GM19468 (cell line): ENCODE data around the gene FCER1G.

Source experiments
- ATAC-seq: cut with Tn5 transposase; IDR thresholded peaks from one replicate; pipeline ENCODE4 v1.9.1; 2021; ENCODE audit warnings: mild to moderate bottlenecking, moderate library complexity, moderate number of reproducible peaks; ENCODE audit not compliant: unreplicated experiment; ENCODE audit errors: extremely low read depth

Gene FCER1G

DNA sequence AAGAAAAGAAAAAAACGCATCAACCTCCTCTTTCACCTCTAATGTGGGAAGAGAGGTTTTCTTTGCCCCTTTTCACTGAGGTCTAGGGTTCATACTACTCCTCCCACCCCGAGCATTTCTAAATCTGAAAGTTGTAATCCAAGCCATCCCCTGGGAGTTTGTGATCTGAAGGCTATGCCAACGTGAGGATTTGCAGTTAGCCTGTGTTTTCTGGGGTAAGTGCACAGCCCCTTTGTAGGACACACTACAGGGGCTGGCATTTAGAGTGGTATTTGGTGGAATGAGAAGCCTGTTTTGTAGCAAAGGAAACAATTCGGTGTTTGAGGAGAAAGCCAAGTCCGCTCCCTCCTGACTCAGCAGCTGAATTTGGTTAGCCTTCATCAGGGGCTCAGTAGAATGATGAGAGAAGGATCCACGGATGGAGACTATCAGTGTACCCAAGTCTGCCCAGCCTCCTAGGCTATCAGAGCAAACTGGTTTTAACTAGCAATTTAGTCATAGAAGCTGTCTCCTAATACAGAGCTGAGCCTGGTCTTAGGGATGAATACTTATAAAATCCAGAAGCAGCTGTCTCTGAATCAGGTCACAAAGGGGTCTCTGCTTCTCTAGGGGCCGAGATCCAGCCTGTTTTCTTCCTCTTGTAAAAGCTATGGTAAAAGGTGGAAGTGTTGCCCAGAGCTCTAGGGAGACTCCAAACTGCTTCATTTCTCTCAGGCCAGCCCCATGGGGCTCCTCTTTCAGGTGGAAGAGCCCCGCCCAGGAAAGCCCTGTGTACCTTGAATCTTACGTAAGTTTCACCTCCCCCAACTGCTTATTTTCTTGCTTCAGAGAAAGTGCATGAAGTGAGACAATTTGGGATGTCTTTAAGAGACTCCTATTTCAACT, 45.5 kb downstream of the FCER1G start:
- ATAC-seq, result no peak

DNA sequence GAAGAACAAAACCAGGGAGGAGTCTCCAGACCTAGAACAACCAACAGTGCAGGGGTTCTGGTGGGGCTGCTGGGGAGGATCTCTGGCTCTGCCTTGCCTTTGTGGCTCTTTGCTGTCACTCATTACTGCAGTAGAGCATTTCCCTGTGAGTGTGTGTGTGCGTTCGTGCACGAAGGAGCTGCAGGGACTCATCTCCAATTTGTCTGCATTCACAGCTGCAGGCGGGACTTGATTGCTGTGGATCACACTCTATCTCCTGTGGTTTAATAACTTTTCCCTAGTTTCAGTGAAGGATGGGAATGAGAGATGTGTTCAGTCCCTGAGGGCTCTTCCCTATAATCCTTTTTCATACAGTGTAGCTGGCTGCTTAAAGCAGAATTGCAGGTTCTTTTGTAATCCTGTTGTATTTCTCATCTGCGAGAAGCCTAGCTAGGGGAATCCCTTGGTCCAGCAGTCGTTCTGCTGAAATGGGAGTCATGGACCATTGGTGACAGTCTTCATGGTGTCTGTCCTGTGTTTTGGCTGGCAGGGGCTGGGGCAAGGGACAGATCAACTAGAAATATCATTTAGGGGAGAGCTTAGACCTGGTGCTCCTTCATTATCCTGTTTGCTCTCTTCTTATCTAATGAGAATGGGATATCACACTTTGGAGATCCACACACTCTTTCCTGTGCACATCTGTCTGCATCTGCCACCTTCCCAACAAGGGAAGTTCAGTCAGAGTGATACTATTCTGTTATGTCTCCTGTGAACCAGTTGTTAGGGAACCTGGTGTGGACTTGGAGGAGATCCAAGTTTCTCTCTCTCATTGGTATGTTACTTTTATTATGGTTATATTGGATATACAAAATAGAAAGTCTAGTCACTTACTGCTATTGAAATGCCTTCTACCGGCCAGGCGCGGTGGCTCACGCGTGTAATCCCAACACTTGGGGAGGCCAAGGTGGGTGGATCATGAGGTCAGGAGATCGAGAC, 46.5 kb downstream of the FCER1G start:
- no peak for ATAC-seq

DNA sequence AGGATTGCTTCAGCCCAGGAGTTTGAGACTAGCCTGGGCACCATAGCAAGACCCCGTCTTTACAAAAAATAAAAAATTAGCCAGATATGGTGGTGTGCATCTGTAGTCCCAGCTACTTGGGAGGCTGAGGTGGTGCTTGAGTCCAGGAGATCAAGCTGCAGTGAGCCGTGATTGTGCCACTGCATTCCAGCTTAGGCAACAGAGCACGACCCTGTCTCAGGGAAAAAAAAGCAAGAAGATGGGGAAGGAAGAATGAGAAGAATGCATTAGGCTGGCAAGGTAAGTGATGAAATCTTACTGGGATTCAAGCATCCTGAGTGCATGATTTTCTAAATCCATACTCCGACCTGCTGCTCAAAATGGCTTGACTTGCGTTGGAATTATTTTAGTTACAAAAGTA, 50.2 kb downstream of the FCER1G start:
- ATAC-seq, result no peak

- no peak for ATAC-seq
Observed at GRCh38 chr1:161266202-161266601, 51.1 kb downstream of the FCER1G start.

- no peak for ATAC-seq
Observed at GRCh38 chr1:161266836-161267235, 51.7 kb downstream of the FCER1G start.

- no peak for ATAC-seq
Observed at GRCh38 chr1:161267321-161267720, 52.2 kb downstream of the FCER1G start.
